Neuron (in vitro differentiated cells): Measurements from ENCODE around the gene CNTNAP2.

Source experiments
- H2AFZ ChIP-seq: one replicate; pipeline ENCODE4 v1.6.1; 2013; ENCODE audit warnings: low read depth, mild to moderate bottlenecking, inconsistent platforms, low read length, moderate library complexity
- H3K27me3 ChIP-seq: one replicate; pipeline ENCODE4 v1.6.1; 2013; ENCODE audit warnings: low read length; ENCODE audit not compliant: insufficient read depth
- H3K36me3 ChIP-seq: one replicate; pipeline ENCODE4 v1.6.1; 2013; ENCODE audit warnings: low read length; ENCODE audit not compliant: insufficient read depth
- H3K4me1 ChIP-seq: one replicate; pipeline ENCODE4 v1.6.1; 2013; ENCODE audit warnings: low read length; ENCODE audit not compliant: insufficient read depth
- H3K4me3 ChIP-seq: 2 replicates; pipeline ENCODE4 v1.5.1; 2013; ENCODE audit warnings: mild to moderate bottlenecking, low read length, moderate library complexity
- H3K9me3 ChIP-seq: one replicate; pipeline ENCODE4 v1.6.1; 2013; ENCODE audit warnings: low read length

The CNTNAP2 gene

DNA sequence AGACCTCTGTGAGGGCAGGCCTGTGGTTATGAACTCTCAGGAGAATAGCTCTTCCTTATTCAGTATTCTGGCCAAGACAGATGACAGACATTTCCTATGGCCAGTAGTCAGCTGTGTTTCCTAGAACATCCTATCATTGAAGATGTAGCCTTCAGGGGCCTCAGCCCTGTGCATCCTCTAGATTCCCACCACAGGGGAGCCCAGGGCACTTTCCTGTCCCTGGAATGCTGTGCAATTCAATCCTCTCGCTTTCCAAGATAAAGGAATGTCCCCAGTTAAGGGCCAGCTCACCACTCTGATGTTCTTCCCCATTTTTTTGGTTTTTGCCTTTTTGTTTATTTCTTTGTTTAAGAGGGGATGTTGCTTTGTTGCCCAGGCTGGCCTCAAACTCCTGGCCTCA, 1895.2 kb downstream of the CNTNAP2 start:
- Histone ChIP-seq H3K4me1 (no peaks in the 10 kb centered on the region), H3K36me3 (no peaks in the 10 kb centered on the region), H3K27me3 (no peaks in the 10 kb centered on the region), H3K9me3 (no peaks in the 10 kb centered on the region), H3K4me3 (no peak overlapping the region), H2AFZ (no peak overlapping the region)

DNA sequence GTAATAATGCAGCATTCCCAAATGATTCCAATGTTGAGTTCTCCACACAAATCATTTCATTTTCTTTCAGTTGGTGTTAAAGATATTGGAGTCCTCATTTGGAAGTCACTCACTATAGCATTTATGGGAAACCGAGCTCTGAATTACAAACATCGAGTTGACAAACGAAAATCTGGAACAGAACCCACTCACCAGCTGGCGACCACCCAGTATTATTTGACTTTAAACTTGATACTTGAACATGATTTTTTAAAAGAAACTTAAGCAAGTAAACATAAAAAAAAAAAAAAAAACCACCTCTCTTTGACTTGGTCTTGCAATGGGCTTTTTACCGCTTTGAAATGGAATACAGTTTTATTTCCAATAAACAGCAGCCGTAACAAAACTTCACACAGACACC, 1897.4 kb downstream of the CNTNAP2 start:
- no peaks in the 10 kb centered on the region for H3K27me3 ChIP-seq
- no peaks in the 10 kb centered on the region for H3K4me1 ChIP-seq
- no peaks in the 10 kb centered on the region for H3K36me3 ChIP-seq
- H3K4me3 ChIP-seq = no peak overlapping the region
- no peaks in the 10 kb centered on the region for H3K9me3 ChIP-seq
- H2AFZ ChIP-seq = no peak overlapping the region

DNA sequence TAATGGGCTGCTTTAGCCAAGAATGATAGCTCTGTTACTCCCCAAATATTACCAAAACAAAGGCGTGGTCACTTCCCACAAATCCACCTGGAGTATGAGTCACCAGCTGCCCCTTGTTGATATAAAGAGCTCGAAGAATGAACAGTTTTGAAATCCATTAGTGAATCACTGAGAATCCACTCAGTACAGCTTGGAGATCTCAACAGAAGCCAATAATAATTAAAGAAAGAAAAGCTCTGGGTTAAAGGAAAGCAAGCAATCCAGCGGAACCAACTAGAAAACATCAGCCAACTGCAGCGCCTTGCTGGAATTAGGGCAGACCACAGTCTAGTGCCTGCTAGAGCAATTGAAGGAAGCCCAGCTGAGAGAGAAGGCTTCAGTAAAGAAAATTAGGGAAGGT, 1897.9 kb downstream of the CNTNAP2 start:
- H3K27me3 ChIP-seq = no peaks in the 10 kb centered on the region
- H3K36me3 ChIP-seq = no peaks in the 10 kb centered on the region
- no peaks in the 10 kb centered on the region for H3K9me3 ChIP-seq
- H3K4me3 ChIP-seq = no peak overlapping the region
- H2AFZ ChIP-seq = no peak overlapping the region
- no peaks in the 10 kb centered on the region for H3K4me1 ChIP-seq

DNA sequence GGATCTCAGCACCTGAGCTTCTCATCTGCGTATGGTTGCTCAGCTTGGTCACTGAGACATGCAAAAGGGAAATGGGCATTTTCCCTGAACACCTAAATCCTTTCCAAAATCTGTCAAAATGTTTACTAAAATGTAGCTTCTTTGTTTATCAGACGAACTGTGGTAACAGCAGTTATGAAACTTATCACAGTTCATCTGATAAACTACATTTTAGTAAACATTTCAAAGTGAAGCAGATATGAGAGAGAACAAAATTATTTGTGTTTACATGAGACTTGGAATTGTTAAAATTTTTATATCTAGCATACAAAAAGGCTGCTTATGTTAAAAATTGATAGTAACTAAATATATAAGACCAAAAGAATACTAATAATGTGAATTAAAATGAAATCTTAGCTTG, 1900.5 kb downstream of the CNTNAP2 start:
- H3K27me3 ChIP-seq = no peaks in the 10 kb centered on the region
- H3K9me3 ChIP-seq = no peaks in the 10 kb centered on the region
- no peak overlapping the region for H2AFZ ChIP-seq
- no peak overlapping the region for H3K4me3 ChIP-seq
- no peaks in the 10 kb centered on the region for H3K36me3 ChIP-seq
- no peaks in the 10 kb centered on the region for H3K4me1 ChIP-seq

DNA sequence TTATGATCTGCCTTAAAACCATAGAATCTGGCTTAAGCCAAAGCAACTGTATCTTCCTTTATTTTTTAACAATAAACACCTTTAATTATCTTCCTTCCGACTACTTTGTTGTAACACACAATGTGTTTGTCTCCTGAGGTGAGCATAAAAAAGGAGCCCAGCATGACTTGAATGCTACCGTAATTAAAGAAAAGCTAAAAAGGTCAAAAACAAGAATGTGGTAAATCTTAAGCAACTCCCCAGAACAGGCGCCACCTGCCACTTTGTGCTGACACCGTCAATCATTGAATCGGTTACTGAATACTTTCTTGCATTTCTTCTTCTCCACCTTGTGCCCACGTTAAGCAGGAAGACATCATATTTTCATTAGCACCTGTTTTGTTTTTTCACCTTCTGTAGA, 1904.1 kb downstream of the CNTNAP2 start:
- Histone ChIP-seq H3K36me3 (no peaks in the 10 kb centered on the region), H3K4me3 (no peak overlapping the region), H3K9me3 (no peaks in the 10 kb centered on the region), H2AFZ (no peak overlapping the region), H3K4me1 (no peaks in the 10 kb centered on the region), H3K27me3 (no peaks in the 10 kb centered on the region)

DNA sequence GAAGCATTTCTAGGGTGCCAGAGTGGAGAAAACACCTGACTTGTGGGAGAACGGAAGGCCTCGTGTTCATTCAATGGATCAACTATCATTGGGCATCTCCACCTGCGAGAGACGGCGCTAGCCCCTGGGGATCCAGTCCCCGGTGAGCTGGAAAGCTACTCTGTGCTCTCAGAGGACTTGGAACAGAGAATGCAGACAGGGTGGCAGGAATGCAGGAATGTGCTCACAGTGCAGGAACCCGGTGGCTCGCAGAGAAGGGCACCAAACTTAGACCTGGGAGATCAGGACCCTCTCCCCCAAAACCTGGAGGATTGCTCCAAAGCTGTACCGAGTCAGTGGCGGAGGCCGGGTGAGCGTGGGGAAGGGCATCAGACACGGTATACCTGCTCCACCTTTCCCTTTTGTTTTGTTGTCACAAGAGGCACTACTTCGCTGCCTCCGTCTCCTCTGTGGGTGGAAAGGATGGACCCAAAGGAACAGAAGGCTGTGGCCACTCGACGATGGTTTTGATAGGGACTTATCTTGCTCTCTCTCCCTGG, 1905.0 kb downstream of the CNTNAP2 start:
- Histone ChIP-seq H2AFZ (no peak overlapping the region), H3K36me3 (no peaks in the 10 kb centered on the region), H3K9me3 (no peaks in the 10 kb centered on the region), H3K27me3 (no peaks in the 10 kb centered on the region), H3K4me3 (no peak overlapping the region), H3K4me1 (no peaks in the 10 kb centered on the region)

DNA sequence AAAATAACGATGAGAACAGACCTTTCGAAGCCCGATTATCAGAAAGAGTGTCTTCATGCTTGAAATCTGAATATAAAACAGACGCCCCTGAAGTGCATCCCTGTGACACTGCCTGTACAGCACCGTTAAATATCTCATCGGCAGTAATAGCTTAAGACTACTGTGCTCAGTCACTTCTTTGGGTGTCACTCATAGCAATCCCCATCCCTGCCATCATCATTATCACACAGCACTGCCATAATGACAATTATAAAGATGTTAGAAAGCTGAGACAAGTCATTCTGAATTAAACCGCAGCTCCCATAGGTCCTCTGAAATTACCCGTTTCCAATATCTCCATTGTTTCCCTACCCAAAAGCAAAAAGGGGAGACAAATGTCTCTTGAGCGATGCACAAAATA, 1906.2 kb downstream of the CNTNAP2 start:
- Histone ChIP-seq H2AFZ (no peak overlapping the region), H3K4me3 (no peak overlapping the region), H3K4me1 (no peaks in the 10 kb centered on the region), H3K27me3 (no peaks in the 10 kb centered on the region), H3K36me3 (no peaks in the 10 kb centered on the region), H3K9me3 (no peaks in the 10 kb centered on the region)

DNA sequence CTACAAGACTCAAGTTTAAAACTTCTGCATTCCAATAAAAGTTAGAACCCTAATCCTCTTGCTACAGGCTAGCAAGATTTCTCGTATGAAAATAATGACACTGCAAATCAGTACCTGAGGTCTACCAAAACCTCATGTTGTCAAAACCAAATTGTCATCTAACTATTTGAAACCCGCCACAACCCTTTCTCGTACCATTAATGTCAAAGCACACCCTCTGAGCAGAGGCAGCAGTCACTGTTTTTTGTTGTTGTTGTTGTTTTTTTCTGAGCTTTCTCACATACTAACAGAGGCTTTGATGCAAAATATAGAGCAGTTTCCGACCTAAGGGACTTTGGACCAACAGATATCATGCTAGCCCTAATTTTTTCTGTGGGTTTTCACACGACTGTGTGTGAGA, 1910.1 kb downstream of the CNTNAP2 start:
- Histone ChIP-seq H3K36me3 (no peaks in the 10 kb centered on the region), H3K9me3 (no peaks in the 10 kb centered on the region), H3K4me1 (no peaks in the 10 kb centered on the region), H2AFZ (no peak overlapping the region), H3K27me3 (no peaks in the 10 kb centered on the region), H3K4me3 (no peak overlapping the region)

DNA sequence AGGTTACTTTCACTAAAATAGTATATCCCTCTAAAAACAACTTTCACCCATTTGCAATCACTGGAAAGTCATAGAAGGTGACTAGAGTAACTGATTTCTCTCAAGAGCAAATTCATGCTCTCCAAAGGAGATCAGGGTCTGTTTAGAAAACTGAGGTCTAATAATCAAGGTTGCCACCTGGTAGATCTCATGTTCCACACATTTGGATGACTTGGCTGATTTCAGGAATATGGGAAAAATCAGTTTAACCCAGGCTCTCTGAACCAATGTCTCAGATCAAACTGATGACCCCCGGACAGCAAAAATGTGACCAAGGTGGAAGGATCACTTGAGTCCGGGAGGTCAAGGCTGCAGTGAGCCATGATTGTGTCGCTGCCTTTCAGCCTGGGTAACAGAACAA, 1911.6 kb downstream of the CNTNAP2 start:
- Histone ChIP-seq H3K9me3 (no peaks in the 10 kb centered on the region), H3K4me3 (no peak overlapping the region), H3K27me3 (no peaks in the 10 kb centered on the region), H3K36me3 (no peaks in the 10 kb centered on the region), H3K4me1 (no peaks in the 10 kb centered on the region), H2AFZ (no peak overlapping the region)

DNA sequence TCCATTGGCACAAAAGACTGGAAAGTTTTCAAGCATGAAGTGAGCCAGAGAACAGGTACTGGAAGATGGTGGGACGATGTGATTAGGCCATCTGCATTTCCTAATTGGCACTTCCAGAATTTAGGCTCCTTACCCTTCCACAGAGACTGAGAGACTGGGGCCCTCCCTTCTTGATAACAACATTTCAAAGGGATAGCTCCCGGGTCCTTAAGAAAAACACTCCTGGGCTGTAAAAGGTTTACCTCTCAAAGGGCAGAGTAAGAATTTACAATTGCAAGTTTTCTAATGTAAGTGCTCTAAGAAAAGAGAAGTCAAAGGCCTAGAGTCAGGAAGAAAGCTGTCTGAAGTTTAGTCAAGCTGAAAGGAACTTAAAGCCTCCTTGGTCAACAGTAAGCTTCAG, 1914.4 kb downstream of the CNTNAP2 start:
- H3K36me3 ChIP-seq = no peaks in the 10 kb centered on the region
- H3K9me3 ChIP-seq = no peaks in the 10 kb centered on the region
- no peaks in the 10 kb centered on the region for H3K27me3 ChIP-seq
- H3K4me3 ChIP-seq = no peak overlapping the region
- no peak overlapping the region for H2AFZ ChIP-seq
- H3K4me1 ChIP-seq = no peaks in the 10 kb centered on the region

DNA sequence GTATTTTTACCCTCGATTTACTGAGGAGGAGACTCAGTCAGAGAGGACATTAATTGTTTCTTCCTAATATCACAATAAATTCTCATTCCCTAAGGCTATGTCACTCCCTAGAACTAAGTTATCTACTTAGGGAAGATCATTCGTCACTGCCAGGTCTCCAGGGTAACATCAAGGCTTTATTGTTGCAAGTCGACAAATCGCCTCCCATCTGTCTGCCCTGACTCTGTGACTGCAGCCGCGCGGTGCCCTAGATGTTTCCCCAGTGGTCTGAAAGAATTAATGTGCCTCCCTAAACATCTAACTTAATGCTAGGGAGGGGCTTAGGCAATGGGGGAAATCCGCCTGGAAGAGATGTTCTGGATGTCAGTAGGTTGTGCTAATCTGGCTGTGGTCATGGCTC, 1915.2 kb downstream of the CNTNAP2 start:
- no peak overlapping the region for H2AFZ ChIP-seq
- H3K4me3 ChIP-seq = no peak overlapping the region
- H3K27me3 ChIP-seq = no peaks in the 10 kb centered on the region

DNA sequence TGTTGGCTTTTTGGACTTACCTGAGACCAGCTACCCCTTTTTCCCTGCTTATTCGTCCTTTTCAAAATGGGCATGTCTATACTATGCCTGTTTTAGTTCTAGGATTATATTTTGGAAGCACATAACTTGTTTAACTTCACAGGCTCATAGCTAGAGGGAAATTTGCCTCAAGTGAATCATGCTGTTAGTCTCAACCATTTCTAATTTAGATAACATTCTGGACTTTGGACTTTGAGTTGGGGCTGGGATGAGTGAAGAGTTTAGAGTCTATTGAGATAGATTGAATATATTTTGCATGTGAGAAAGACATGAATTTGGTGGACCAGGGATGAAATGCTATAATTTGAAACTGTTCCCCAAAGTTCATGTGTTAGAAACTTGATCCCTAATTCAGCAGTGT, 1919.3 kb downstream of the CNTNAP2 start:
- H3K27me3 ChIP-seq = no peaks in the 10 kb centered on the region
- no peak overlapping the region for H2AFZ ChIP-seq
- H3K4me3 ChIP-seq = no peak overlapping the region
- H3K36me3 ChIP-seq = no peaks in the 10 kb centered on the region
- no peaks in the 10 kb centered on the region for H3K9me3 ChIP-seq
- H3K4me1 ChIP-seq = no peaks in the 10 kb centered on the region

More for the DNA sequence above, 1915.2 kb downstream of the CNTNAP2 start:
- no peaks in the 10 kb centered on the region for H3K9me3 ChIP-seq
- H3K4me1 ChIP-seq = no peaks in the 10 kb centered on the region
- no peaks in the 10 kb centered on the region for H3K36me3 ChIP-seq

DNA sequence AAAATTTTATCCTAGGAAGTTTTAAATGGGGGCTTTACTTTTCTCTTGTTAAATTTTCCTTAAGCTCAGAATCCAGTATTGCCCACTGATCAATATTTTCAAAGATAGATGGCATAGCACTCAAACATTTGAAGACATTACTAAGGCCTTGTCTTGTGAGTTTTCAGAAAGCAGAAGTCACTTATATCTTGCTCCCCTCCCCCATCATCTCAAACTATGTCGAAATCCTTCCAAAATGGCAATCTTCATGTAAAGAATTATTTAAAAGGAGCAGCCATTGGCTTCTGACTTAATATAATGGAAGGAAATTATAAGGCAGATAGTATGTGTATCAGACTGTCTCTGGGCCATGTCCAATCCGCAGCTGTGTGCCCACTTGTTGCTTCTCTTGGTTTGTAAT, 1920.4 kb downstream of the CNTNAP2 start:
- Histone ChIP-seq H3K36me3 (no peaks in the 10 kb centered on the region), H2AFZ (no peak overlapping the region), H3K4me3 (no peak overlapping the region), H3K27me3 (no peaks in the 10 kb centered on the region), H3K4me1 (no peaks in the 10 kb centered on the region), H3K9me3 (no peaks in the 10 kb centered on the region)

DNA sequence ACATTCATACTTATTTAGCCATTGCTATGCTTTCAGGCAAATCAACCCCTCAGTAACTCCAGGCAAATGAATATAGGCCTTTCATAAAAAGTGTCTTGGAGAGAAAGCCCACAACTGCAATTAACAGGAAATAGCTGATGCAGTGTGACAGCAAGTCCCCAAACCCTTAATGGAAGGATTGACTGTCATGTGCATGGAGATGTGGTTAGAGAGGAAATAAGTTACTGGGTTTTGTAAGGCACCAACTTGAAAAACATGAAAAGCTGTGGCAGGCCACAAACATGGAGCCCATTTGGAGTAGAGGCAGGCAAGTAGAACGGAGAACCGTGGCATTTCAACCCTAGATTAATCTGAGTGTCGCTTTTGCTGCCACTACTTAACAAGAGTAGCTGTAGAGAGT, 1924.6 kb downstream of the CNTNAP2 start:
- no peaks in the 10 kb centered on the region for H3K4me1 ChIP-seq
- no peaks in the 10 kb centered on the region for H3K36me3 ChIP-seq
- H3K4me3 ChIP-seq = no peak overlapping the region
- no peaks in the 10 kb centered on the region for H3K9me3 ChIP-seq
- H2AFZ ChIP-seq = no peak overlapping the region
- H3K27me3 ChIP-seq = no peaks in the 10 kb centered on the region
